Measurements from ENCODE around the gene FRRS1L. TPM values are rescaled to one million over a fixed set of nuclear protein-coding genes. Genes with fewer than 3 reads are reported as not detected.

The FRRS1L gene
- total RNA-seq, 1 experiment from 2014 or later, result 1.0 TPM

GRCh38 chr9:109122726-109123621, 44.1 kb downstream of the FRRS1L start (continued):
- TF ChIP-seq ZNF425 (CRISPR knock-in tag; conservative IDR thresholded peaks at IDR 0.05), result no peak
- no peak for TF ChIP-seq KAT7 (CRISPR knock-in tag; IDR thresholded peaks at IDR 0.05; ENCODE audit: borderline replicate concordance)
- TF ChIP-seq CBFB (CRISPR knock-in tag; IDR thresholded peaks at IDR 0.05; ENCODE audit: low read depth), result no peak
- TF ChIP-seq USF1 (CRISPR knock-in tag; IDR thresholded peaks at IDR 0.05), result no peak

GRCh38 chr9:109121232-109121796, 45.7 kb downstream of the FRRS1L start:
- Mint-ChIP-seq H3K27me3 (ENCODE audit: low read depth) (no peaks in the 10 kb centered on the region), H3K4me3 (peak overlapping the region; percentile 93)
- no peak for ATAC-seq

GRCh38 chr9:109120204-109120789, 46.8 kb downstream of the FRRS1L start:
- H3K4me1 Mint-ChIP-seq, result peaks cover 40% of the 10 kb centered on the region
- no peaks in the 10 kb centered on the region for H3K9me3 Mint-ChIP-seq
- TF ChIP-seq TEAD4 (CRISPR knock-in tag; IDR thresholded peaks at IDR 0.05) (no peak), E2F5 (CRISPR knock-in tag; IDR thresholded peaks at IDR 0.05) (no peak), ZNF423 (CRISPR knock-in tag; IDR thresholded peaks at IDR 0.05) (no peak), ATF3 (CRISPR knock-in tag; conservative IDR thresholded peaks at IDR 0.05) (no peak), FOXK1 (CRISPR knock-in tag; IDR thresholded peaks at IDR 0.05) (no peak)
- peak overlapping the region; percentile 68 for H3K27ac Mint-ChIP-seq
- POLR2A ChIA-PET, result interaction anchor here (0.6 to 2.2 kb wide), 4 partner anchors 11 to 415 kb away, joined by 3 to 9 read pairs (median 4); no protein-coding TSS in a partner anchor
- peaks cover 11% of the 10 kb centered on the region for H3K36me3 Mint-ChIP-seq
- H3K4me3 Mint-ChIP-seq, result peak overlapping the region; percentile 93
- no peaks in the 10 kb centered on the region for H3K27me3 Mint-ChIP-seq (ENCODE audit: low read depth)
- no peak for ATAC-seq
- CTCF ChIA-PET, result interaction anchor here (0.6 to 1.4 kb wide), 6 partner anchors 23 to 381 kb away, joined by 3 to 7 read pairs (median 4); no protein-coding TSS in a partner anchor
- DNase-seq (ENCODE audit: low spot score), result no peak

More at GRCh38 chr9:109121232-109121796, 45.7 kb downstream of the FRRS1L start:
- ChIA-PET CTCF (interaction anchor here (0.8 kb wide), 1 partner anchor 62 kb away, joined by 4 read pairs; no protein-coding TSS in a partner anchor), POLR2A (interaction anchor here (0.6 kb wide), 1 partner anchor 11 kb away, joined by 3 read pairs; no protein-coding TSS in a partner anchor)
- peak; percentile 36 for DNase-seq (ENCODE audit: low spot score)
- Mint-ChIP-seq H3K4me1 (peaks cover 35% of the 10 kb centered on the region), H3K9me3 (no peaks in the 10 kb centered on the region), H3K36me3 (peaks cover 11% of the 10 kb centered on the region), H3K27ac (peak overlapping the region; percentile 89)
- TF ChIP-seq ATF2 (CRISPR knock-in tag; IDR thresholded peaks at IDR 0.05; ENCODE audit: borderline replicate concordance, low read depth) (no peak), ZNF281 (CRISPR knock-in tag; IDR thresholded peaks at IDR 0.05) (0 out of 2 replicates have a peak, but pooled peaks have one; percentile 39)
